ENCODE measurements around the gene ANO2.

DNA sequence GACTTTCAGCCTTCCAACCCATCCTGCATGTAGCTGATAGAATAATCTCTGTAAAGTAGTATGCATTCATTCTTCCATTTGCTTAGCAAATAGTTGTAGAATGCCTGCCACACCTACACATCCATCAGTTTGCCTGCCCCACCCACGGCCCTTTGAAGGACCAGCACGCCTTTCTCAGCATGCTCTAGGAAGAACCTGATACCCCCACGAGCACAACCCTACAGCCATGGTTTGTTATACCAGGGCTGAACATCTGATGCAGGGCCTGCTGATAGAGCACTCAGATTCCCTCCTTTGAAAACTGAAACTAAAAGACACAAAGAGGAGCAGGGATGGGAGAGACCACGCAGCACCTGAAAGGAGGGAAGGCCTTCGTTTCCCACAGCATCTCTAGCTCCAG, 205.1 kb downstream of the ANO2 start:
- no peak for TF ChIP-seq POLR2A (IDR thresholded peaks at IDR 0.05; ENCODE audit: low read length)
- TF ChIP-seq GATA1 (IDR thresholded peaks at IDR 0.05; ENCODE audit: low read depth, low read length) = no peak
